ENCODE data around the gene BRAF. TPM values are rescaled to one million over a fixed set of nuclear protein-coding genes. Genes with fewer than 3 reads are reported as not detected.
"Not testable (repeated sequence)": the region's sequence is repeated elsewhere in the genome, so short reads cannot be mapped to it uniquely, and the experiment has no call there.

Gene BRAF
- total and polyA plus RNA-seq, 2 experiments from 2014 or later = 14.0 to 42.0 TPM

- H3K9me3 ChIP-seq (ENCODE audit: low read depth) = no peaks in the 10 kb centered on the region
These were observed 246.5 kb downstream of the BRAF start for GRCh38 chr7:140678081-140678815.

GRCh38 chr7:140677496-140677895 lies 247.2 kb downstream of the BRAF start:
- Histone ChIP-seq H4K20me1 (ENCODE audit: insufficient read depth, poor library complexity, severe bottlenecking) (no peaks in the 10 kb centered on the region), H2AFZ (no peak overlapping the region), H3K4me2 (no peak overlapping the region), H3K36me3 (replicated peaks; ENCODE audit: insufficient read depth, low read depth) (no peaks in the 10 kb centered on the region), H3K79me2 (no peaks in the 10 kb centered on the region), H3K9me2 (replicated peaks; ENCODE audit: insufficient read depth) (no peaks in the 10 kb centered on the region), H3K4me3 (no peak overlapping the region), H3K9me3 (ENCODE audit: low read depth) (no peaks in the 10 kb centered on the region), H3K27ac (no peak overlapping the region), H3K27me3 (no peaks in the 10 kb centered on the region), H3K4me1 (ENCODE audit: insufficient read depth) (peaks cover 14% of the 10 kb centered on the region)
- 89% methylated on average over 3 of the region's 3 CpGs for WGBS (ENCODE audit: low lambda C conversion rate, missing lambda C conversion rate)
- no peak for DNase-seq (ENCODE audit: low spot score)
- no peak for TF ChIP-seq CTCF (IDR thresholded peaks at IDR 0.05; ENCODE audit: poor library complexity)
- no peak for TF ChIP-seq EZH2 (IDR thresholded peaks at IDR 0.05; ENCODE audit: borderline replicate concordance)
- TF ChIP-seq EZH2phosphoT487 (IDR thresholded peaks at IDR 0.05; ENCODE audit: low read depth, severe bottlenecking, unreplicated experiment) = no peak

More at GRCh38 chr7:140678081-140678815, 246.5 kb downstream of the BRAF start:
- no peak for DNase-seq (ENCODE audit: low spot score)
- no peaks in the 10 kb centered on the region for H4K20me1 ChIP-seq (ENCODE audit: insufficient read depth, poor library complexity, severe bottlenecking)
- no peak overlapping the region for H3K4me3 ChIP-seq
- H3K9me2 ChIP-seq (replicated peaks; ENCODE audit: insufficient read depth) = no peaks in the 10 kb centered on the region
- no peak overlapping the region for H2AFZ ChIP-seq
- H3K4me1 ChIP-seq (ENCODE audit: insufficient read depth) = peaks cover 14% of the 10 kb centered on the region
- no peak overlapping the region for H3K4me2 ChIP-seq
- H3K36me3 ChIP-seq (replicated peaks; ENCODE audit: insufficient read depth, low read depth) = no peaks in the 10 kb centered on the region
- no peaks in the 10 kb centered on the region for H3K27me3 ChIP-seq
- H3K27ac ChIP-seq = no peak overlapping the region
- WGBS (ENCODE audit: low lambda C conversion rate, missing lambda C conversion rate) = 95% methylated on average over 20 of the region's 20 CpGs
- no peak for TF ChIP-seq EZH2 (IDR thresholded peaks at IDR 0.05; ENCODE audit: borderline replicate concordance)
- TF ChIP-seq CTCF (IDR thresholded peaks at IDR 0.05; ENCODE audit: poor library complexity) = no peak
- no peak for TF ChIP-seq EZH2phosphoT487 (IDR thresholded peaks at IDR 0.05; ENCODE audit: low read depth, severe bottlenecking, unreplicated experiment)
- H3K79me2 ChIP-seq = no peaks in the 10 kb centered on the region

- not testable (repeated sequence) for H3K36me3 ChIP-seq (replicated peaks; ENCODE audit: insufficient read depth, low read depth); H3K27ac ChIP-seq
These were observed 247.8 kb downstream of the BRAF start for GRCh38 chr7:140676956-140677355.

GRCh38 chr7:140676306-140676705 lies 248.4 kb downstream of the BRAF start:
- H3K36me3 ChIP-seq (replicated peaks; ENCODE audit: insufficient read depth, low read depth) = no peaks in the 10 kb centered on the region
- 93% methylated on average over 3 of the region's 3 CpGs for WGBS (ENCODE audit: low lambda C conversion rate, missing lambda C conversion rate)
- H3K9me3 ChIP-seq (ENCODE audit: low read depth) = no peaks in the 10 kb centered on the region
- H3K9me2 ChIP-seq (replicated peaks; ENCODE audit: insufficient read depth) = no peaks in the 10 kb centered on the region
- H3K4me1 ChIP-seq (ENCODE audit: insufficient read depth) = peaks cover 14% of the 10 kb centered on the region
- no peak overlapping the region for H2AFZ ChIP-seq
- H3K27me3 ChIP-seq = no peaks in the 10 kb centered on the region
- TF ChIP-seq CTCF (IDR thresholded peaks at IDR 0.05; ENCODE audit: poor library complexity) (no peak), EZH2phosphoT487 (IDR thresholded peaks at IDR 0.05; ENCODE audit: low read depth, severe bottlenecking, unreplicated experiment) (no peak), EZH2 (IDR thresholded peaks at IDR 0.05; ENCODE audit: borderline replicate concordance) (no peak)
- no peaks in the 10 kb centered on the region for H4K20me1 ChIP-seq (ENCODE audit: insufficient read depth, poor library complexity, severe bottlenecking)
- no peak overlapping the region for H3K27ac ChIP-seq
- no peak overlapping the region for H3K4me3 ChIP-seq
- no peak for DNase-seq (ENCODE audit: low spot score)
- H3K79me2 ChIP-seq = no peaks in the 10 kb centered on the region
- H3K4me2 ChIP-seq = no peak overlapping the region

More at GRCh38 chr7:140676956-140677355, 247.8 kb downstream of the BRAF start:
- not testable (repeated sequence) for H4K20me1 ChIP-seq (ENCODE audit: insufficient read depth, poor library complexity, severe bottlenecking); DNase-seq (ENCODE audit: low spot score); H3K27me3 ChIP-seq; H3K9me2 ChIP-seq (replicated peaks; ENCODE audit: insufficient read depth); H3K4me2 ChIP-seq; H3K9me3 ChIP-seq (ENCODE audit: low read depth); H3K4me3 ChIP-seq; H3K79me2 ChIP-seq; H2AFZ ChIP-seq
- H3K4me1 ChIP-seq (ENCODE audit: insufficient read depth) = peaks cover 14% of the 10 kb centered on the region
- 96% methylated on average over 11 of the region's 11 CpGs for WGBS (ENCODE audit: low lambda C conversion rate, missing lambda C conversion rate)
